Stimulated activated CD4-positive, alpha-beta T cell treated with anti-CD3 and anti-CD28 coated beads, TNF-alpha, amount 100 ng/mL, for 1 hour (primary cell): ENCODE results near the gene IMPDH2.
A peak's percentile ranks its signal among the peaks of the same experiment; 100 is the strongest.
"Not testable (repeated sequence)": the region's sequence is repeated elsewhere in the genome, so short reads cannot be mapped to it uniquely, and the experiment has no call there.

Experiments
- DNase-seq, 3 donors: peaks; one replicate each; pipeline ENCODE4 v3.0.0-alpha.2; 2020; ENCODE audit warnings: low read depth in 3 of 3, low spot score in 1 of 3

The IMPDH2 gene

DNA sequence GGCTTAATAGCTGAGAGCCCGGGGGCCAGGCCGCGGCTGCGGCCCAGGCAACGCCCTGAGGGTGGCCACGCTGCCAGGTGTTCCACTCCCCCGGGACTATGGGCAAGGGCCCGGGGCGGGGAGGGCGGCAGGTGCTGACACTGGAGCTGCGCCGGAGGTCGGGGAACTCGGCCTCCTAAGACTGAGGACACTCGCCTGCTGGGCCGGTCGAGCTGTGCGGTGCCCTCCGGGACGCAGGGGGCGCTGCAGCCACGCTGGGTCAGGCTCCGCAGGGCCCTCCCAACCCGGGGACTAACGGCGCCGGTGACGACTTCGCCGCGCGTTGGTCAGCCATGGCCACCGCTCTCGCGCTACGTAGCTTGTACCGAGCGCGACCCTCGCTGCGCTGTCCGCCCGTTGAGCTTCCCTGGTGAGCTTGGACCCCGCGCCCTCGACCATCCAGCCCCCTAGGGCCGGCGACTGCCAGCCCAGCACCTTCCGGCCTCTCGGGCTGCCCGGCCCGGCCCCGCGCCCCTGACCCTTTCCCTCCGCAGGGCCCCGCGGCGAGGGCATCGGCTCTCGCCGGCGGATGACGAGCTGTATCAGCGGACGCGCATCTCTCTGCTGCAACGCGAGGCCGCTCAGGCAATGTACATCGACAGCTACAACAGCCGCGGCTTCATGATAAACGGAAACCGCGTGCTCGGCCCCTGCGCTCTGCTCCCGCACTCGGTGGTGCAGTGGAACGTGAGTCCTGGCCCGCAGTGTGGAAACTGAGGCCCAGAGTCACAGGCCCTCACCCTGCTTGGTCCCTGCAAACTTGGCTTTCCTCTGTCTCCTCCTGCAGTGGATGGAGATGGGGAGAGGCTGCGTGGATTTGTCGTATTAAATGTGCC lies 7.1 kb downstream of the IMPDH2 start, which contains the start of gene NDUFAF3:
Gene NDUFAF3 (plus strand): TSS at position 309 of the 875 bp plus-strand sequence. CDS start 24 bp downstream, at position 333.
- DNase-seq: peak; percentile 70 to 86 (median 78)

DNA sequence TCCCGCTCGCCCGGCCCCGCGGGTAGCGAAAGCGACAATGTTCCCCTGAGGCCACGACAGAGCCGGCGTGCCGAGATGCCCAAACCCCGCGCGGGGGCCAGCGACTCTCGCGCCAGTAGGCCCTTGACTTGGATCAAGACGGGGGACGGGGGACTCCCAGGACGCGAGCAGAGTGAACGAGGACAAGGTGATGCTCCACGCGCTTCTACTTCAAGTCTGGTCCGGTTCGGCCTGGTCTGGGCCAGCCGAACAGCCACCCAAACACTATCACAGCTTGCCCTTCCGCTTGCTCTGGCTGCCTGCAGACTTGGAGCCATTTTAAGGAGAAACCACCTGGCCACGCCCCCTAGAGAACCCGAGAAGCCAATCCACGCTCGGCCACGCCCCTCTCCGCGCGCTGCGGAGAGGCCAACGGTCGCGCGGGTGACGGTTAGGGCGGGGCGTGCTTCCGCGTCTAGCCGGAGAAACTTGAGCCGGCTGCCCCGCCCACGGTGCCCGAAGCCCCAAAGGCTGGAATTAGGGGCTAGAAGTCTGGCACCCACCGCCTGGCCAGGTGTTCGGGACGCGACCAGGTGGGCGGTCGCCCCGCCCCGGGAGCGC lies 7.9 kb downstream of the IMPDH2 start:
- DNase-seq: peak; percentile 94 to 96 (median 95)

DNA sequence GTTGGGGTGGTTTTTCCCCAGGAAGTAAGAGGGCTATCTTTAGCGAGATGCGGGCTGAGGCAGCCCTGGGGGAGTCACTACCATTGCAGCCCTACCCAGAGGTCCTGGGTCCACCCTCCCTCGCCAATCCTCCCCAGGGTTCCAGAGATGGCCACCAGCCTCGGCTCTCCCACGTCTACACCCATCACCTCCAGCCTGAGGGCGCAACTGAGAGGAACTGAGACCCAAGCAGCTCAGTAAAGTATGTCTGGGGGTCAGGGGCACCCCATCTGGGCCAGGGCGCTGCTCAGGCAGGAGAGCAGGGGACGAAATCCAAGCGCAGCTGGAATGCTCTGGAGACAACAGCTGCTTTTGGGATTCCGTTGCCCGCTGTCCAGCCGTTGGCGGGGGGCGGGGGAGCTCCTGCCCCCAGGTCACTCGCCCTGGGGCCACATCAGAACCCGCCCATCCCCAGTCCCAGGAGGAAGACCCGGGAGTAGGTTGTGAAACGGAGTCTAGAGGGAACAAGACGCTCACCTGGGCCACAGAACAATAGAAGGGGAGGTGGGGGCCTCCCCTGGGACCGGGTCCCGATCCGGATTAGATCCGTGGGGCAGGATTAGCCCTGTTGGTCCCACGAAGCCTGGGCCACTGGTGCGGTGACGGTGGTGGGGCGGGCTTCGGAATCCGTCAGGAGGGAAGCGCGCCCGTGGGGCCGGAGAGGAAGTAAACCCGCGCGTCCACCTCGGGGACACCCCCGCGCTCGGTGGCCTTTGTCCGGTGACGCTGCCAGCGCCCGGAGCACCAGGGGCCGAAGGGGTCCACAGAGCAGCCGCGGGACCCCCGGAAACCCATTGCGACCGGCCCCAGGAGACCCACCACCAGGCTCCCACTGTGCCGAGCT lies 8.6 kb downstream of the IMPDH2 start:
- no peak for DNase-seq

DNA sequence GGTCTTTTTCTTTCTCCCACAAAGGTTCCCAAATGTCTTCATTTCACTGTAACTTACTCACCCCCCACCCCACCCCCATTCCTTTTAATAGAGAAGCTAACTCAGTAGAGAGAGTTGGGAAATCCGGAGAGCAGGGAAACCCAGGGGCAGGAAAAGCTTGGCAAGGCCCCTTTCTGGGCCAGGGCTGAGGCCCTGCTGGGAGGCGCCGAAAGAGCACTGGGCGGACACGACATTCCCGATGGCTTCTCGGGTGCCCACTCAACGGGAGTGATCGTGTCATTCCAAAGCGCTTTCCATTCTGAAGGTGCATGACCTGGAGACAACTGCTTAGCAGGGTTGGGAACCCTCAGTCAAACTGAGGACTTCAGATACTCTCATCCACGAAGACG lies 9.3 kb downstream of the IMPDH2 start:
- no peak for DNase-seq

DNA sequence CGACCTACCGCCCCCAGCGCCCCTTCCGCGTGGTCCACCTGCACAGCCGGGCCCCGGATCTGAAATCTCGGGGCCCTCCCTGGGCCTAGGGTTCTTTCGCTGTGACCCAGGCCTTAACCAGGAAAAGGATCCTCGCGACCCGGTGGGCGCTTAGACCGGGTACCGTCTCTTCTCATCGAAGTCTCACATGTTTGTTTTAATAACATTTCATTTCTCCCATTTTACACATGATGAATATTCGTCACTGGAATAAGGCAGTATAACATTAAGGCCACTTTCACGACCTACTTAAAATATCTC lies 10.5 kb downstream of the IMPDH2 start:
- no peak for DNase-seq

DNA sequence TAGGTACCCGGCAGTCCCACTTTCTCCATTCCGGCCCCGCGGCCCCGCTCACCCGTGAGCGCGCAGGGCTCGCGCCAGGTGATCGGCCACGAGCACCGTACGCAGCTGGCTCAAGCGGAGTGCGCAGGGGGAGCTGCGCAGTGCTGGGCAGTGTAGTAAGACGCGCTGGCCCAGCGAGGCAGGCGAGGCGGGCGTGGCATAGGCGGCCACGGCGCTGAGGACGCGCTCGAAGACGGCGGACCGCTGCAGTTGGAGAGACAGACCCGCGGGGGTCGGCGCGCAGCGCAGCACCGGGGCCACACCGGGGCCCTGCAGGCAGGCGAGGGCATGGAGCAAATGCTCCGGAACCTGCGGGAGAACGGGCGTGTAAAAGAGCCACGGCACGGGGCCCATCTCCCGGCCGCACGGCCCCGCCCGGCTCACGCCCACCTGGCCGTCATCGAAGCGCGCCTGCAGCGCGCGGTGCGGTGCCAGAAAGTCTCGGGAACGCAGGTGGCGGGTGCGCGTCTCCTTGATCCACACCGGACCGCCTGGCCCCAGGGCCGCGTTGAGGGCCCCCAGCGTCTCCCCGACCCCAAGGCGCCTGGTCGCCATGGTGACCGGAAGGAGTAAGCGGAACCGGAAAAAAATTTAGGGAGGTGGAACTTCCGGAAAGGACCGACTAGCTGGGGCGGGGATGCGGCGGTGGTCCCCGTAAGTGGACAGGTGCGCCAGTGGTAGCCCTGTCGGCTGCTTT lies 11.1 kb downstream of the IMPDH2 start, which contains the start of gene DALRD3:
Gene DALRD3 (minus strand): TSS at position 610 of the 736 bp plus-strand sequence. CDS start 16 bp downstream, at position 594.
- peak in 1 of 3 donors; percentile 43 for DNase-seq

DNA sequence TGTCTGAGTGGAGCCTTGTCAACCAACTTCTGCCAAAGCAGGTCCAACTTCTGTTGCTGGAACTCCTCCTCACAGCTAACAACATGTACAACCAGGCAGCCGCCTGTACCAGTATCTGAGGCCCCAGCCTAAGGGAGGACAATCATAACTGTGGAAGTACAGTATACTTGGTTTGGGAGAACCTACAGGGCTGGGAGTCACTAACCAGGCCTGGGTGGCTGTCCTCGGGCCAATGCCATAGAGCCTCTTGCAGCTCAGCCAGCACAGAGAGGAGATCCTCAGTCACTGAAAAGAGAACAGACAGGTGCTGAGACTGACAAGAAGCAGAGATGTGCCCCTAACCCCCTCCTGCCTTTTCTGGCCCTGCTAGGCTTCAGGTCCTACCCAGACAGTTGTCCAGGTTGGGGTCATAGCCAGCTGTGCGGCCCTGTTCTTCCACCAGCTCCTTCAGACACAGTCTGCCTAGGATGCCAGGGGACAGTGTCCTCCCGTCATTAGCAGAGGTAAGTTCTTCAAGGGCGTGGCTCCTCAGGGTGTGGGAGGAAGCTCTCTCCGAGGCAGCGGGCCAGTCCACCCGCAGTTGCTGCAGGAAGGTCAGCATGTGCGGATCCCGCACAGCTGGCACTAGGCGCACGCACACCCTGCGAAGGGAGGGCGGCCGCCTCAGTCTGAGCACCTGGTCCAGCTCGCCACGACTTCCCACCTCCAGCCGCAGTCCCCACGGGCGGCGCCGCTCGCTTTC lies 11.8 kb downstream of the IMPDH2 start:
- no peak for DNase-seq

DNA sequence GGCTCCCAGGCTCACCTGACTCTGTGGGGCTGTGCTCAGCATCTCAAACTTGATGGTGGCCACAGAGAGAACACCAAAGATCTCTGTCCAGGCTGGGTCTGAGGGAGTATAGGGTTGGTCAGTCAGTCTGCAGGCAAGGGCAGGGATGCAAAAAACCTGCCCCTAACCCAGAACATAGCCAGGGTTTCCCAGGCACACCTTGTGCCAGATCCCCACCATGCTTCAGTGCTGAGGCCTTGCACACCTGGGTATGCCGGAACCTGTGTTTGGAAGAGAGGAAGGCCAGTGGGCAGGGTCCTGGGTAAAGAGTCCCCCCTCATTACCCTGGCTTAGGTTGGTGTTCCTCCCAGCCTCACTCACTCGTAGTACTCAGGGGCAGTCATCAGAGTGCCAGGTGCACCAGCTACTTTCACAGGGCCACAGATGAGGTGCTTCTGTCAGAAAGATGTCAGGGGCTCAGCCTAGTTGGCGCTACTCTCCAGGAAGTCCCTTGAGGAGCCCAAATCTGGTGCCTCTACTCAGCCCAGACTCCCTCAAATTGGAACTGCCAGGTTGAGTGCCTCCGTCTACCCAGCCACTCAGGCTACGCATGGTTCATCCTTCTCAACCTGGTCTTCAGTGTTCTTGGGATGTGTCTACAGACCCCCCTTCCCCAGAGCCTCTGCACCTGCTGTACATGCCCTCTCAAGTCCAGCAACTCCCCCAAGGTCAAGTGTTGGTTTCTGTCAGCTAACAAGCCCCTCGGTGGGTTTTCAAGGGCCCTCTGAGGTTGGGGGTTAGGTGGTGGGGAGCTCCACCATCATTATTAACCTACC lies 12.6 kb downstream of the IMPDH2 start:
- no peak for DNase-seq

DNA sequence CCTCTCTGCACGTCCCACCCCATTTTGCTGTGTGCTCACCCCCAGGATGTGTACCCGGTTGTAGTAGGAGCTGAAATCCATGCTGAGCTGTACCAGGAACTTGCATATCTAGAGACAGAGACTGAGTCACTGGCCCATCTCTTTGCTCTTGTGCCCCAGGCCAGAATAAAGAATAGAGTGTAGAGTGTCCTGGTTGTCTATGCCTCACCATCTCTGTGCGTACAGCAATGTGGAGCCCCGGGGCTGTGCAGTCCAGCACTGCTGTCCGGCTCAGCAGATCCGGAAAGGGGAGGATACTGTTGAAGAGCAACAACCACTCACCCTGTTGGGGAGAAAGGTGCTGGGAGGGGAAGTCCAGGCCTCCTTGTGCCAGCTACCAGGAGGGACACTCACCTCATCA lies 13.4 kb downstream of the IMPDH2 start:
- no peak for DNase-seq

DNA sequence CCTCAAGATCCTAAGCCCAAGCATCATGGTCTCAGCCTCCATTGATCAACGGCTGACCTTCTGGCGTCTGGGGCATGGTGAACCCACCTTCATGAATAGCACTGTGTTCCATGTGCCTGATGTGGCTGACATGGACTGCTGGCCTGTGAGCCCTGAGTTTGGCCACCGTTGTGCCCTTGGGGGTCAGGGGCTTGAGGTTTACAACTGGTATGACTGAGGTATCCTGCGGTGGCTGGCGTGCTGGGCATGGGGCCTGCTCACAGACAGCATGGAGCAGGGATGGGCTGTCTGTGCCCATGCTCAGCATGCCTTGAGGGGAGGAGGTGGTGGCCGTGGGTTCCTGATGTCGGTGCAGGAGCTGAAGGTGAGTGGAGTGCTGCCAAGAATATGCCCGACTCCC lies 14.1 kb downstream of the IMPDH2 start:
- DNase-seq: no peak

DNA sequence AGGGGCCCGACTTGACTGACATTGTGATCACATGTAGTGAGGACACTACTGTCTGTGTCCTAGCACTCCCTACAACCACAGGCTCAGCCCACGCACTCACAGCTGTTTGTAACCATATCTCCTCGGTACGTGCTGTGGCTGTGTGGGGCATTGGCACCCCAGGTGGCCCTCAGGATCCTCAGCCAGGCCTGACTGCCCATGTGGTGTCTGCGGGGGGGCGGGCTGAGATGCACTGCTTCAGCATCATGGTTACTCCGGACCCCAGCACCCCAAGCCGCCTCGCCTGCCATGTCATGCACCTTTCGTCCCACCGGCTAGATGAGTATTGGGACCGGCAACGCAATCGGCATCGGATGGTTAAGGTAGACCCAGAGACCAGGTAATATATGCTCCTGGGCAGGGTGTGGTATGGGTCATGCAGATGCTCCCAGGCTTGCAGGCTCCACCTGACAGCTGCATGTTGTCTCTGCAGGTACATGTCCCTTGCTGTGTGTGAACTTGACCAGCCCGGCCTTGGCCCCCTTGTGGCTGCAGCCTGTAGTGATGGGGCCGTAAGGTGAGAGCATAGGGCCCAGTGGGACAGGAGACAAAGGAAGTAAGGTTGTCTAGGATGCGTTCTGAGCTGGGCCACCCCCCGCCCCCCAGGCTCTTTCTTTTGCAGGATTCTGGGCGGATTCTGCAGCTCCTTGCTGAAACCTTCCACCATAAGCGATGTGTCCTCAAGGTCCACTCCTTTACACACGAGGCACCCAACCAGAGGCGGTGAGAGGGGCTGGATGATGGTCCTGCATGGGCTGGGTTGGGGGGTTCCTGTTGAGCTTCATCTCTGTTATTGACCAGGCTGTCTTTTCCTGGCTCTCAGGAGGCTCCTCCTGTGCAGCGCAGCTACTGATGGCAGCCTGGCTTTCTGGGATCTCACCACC lies 15.2 kb downstream of the IMPDH2 start:
- DNase-seq: no peak

DNA sequence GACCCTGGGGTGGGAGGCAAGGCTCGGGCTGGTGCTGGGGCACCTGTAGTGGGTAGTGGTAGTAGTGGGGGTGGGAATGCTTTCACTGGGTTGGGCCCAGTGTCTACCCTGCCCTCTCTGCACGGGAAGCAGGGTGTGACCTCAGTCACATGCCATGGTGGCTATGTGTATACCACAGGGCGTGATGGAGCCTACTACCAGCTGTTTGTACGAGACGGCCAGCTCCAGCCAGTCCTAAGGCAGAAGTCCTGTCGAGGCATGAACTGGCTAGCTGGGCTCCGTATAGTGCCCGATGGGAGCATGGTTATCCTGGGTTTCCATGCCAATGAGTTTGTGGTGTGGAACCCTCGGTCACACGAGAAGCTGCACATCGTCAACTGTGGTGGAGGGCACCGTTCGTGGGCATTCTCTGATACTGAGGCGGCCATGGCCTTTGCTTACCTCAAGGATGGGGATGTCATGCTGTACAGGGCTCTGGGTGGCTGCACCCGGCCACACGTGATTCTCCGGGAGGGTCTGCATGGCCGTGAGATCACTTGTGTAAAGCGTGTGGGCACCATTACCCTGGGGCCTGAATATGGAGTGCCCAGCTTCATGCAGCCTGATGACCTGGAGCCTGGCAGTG lies 16.0 kb downstream of the IMPDH2 start:
- no peak for DNase-seq

DNA sequence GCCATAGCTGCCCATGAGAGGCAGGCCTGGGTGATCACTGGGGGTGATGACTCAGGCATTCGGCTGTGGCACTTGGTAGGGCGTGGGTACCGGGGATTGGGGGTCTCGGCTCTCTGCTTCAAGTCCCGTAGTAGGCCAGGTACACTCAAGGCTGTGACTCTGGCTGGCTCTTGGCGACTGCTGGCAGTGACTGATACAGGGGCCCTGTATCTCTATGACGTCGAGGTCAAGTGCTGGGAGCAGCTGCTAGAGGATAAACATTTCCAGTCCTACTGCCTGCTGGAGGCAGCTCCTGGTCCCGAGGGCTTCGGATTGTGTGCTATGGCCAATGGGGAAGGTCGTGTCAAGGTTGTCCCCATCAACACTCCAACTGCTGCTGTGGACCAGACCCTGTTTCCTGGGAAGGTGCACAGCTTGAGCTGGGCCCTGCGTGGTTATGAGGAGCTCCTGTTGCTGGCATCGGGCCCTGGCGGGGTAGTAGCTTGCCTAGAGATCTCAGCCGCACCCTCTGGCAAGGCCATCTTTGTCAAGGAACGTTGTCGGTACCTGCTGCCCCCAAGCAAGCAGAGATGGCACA lies 16.7 kb downstream of the IMPDH2 start:
- no peak for DNase-seq

DNA sequence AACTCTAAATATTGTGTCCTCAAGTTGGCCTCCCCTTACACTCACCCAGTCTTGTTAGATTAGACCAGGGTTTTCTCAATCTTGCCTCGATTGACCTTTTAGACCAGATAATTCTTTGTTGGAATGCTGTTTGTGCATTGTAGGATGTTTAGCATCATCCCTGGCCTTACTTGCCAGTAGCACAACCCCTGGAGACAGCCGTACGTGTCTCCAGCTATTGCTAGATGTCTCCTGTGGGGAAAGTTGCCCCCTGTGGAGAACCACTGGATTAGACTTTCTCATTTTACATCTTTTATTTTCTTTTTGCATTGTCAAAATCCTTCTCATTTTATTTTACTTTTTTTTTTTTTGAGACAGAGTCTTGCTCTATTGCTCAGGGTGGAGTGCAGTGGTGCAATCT lies 19.8 kb downstream of the IMPDH2 start:
- DNase-seq: no peak

DNA sequence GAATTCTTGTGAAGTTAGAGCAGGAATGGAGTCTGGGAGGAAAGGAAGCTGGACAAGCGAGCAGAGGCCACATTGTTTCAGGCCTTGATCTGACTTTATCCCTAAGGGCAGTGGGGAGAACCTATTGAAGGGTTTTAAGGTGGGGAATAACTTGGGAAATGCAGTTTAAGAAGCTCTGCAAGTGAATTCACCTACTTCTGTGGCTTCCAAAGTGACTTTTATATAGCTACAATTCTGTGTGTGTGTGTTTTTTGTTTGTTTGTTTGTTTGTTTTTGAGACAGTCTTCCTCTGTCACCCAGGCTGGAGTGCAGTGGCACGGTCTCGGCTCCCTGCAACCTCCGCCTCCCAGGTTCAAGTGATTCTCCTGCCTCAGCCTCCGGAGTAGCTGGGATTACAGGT lies 20.6 kb downstream of the IMPDH2 start:
- not testable (repeated sequence) for DNase-seq

DNA sequence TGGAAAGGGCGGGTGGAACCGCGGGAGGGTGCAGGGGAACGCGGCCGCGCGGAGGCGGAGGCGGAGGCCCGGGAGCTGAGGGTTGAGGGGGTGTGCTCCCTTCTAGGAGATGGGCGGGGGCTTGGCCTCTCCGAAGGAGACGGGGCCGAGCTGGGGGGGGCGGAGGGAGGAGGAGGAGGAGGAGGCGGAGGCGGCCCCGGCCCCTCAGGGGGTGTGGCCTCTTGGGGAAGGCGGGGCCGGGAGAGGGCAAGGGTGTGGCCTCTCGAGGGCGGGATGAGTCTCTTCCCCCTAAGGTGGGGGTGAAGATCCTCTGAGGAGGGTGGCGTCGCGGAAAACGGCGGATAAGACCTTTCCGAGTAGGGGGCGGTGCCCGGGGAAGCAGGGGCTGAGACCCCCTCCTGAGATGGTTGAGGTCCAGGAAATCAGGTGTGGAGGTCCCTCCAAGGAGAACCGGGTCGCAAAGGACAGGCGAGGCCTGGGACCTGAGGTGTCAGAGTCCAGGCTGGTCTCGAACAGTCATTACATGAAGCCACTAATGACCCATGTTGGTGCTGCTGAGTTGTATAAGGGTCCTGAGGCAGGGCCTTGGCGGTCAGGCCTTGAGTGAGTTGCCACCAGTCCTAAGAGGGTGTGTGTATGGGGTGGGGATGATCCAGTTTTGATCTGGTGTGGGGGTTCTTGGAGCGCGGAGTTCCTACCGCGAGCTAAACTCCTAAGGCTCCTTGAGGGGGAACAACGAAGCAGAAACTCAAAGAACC lies 21.2 kb downstream of the IMPDH2 start:
- peak; percentile 75 to 87 (median 80) for DNase-seq
